Activated CD8-positive, alpha-beta memory T cell treated with anti-CD3 and anti-CD28 coated beads, Interleukin-2, amount 50 U/mL, for 4 hours (primary cell): ENCODE results near the gene PIGC.

Source experiments
- DNase-seq: peaks from one replicate; pipeline ENCODE4 v3.0.0-alpha.2; 2020

The PIGC gene

GRCh38 chr1:172427191-172427590, 16.7 kb downstream of the PIGC start:
- DNase-seq, result no peak

DNA sequence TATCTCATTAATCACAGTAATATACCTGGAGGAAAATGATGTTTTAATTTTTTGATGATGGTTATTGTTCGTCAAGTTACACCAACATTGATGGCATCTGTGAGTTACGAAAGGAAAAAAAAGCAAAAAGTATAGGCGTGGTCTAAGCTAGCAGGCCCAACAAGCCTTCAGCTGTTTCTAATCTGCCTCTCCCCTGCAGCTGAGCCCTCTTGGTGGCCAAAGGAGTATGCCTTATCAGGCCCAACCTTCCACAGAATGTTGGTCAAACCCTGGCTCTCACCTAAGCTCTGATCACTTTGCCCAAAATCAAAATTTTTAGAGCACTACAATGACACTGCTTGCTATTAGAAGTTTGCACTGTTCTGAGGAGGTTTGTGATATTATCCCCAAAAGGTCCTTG, 18.5 kb downstream of the PIGC start:
- no peak for DNase-seq

DNA sequence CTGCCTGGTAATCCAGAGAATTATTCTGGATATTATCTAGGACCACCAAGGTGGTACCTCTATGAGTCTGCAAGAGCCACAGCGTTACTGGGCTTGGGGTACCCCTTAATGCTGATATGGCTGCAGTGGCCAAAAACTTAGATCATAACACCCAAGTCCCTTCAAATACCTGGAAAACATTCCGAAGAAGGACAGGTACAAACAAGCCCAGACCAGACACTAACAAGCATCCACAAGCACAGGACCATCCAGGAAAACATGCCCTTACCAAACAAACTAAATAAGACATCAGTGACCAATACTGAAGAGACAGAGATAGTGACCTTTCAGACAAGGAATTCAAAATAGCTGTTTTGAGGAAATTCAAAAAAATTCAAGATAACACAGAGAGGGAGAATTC, 20.5 kb downstream of the PIGC start:
- DNase-seq, result no peak

DNA sequence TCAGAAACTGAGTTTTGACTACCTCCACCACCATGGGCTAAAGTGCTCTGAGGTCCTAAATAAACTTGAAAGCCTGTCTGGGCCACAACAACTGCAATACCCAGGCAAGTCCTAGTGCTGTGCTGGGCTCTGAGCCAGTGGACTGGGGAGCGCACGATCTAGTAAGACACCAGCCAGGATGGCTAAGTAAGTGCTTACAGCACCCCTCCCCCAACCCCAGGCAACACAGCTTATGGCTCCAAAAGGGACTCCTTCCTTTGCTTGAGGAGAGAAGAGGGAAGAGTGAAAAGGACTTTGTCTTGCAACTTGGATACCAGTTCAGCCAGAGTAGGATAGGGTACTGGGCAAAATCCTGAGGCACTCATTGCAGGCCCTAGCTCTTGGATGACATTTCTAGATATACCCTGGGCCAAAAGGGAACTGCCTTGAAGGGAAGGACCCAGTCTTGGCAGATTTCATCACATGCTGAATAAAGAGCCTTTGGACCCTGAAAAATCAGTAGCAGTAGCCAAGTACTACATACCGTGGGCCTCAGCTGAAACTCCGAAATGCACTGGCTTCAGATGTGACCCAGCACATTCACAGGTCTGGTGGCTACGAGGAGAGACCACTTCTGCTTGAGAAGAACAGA, 21.8 kb downstream of the PIGC start:
- no peak for DNase-seq

GRCh38 chr1:172420385-172420784, 23.5 kb downstream of the PIGC start, which contains the start of gene C1orf105:
Gene C1orf105, plus strand, starts transcription at chr1:172420685. Its CDS starts 201 bp downstream, at chr1:172420886.
- DNase-seq, result no peak

DNA sequence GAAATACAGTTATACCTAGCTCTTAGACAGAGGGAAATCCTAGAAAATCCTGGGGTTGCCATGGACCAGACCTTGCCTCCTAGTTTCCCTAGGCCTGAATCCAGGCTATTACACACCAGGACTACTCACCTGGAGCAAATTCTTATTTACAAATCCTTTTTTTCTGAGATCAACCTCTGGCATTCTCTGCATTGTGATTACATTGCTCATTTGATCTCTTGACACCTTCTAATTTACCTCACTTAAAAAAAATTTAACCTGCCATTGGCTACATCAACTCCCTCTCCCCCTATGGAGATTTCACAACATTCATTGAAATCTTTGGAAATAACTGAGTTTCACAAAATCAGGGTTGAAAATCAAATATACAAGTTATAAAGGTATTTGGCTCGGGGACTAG, 26.3 kb downstream of the PIGC start:
- DNase-seq, result no peak

DNA sequence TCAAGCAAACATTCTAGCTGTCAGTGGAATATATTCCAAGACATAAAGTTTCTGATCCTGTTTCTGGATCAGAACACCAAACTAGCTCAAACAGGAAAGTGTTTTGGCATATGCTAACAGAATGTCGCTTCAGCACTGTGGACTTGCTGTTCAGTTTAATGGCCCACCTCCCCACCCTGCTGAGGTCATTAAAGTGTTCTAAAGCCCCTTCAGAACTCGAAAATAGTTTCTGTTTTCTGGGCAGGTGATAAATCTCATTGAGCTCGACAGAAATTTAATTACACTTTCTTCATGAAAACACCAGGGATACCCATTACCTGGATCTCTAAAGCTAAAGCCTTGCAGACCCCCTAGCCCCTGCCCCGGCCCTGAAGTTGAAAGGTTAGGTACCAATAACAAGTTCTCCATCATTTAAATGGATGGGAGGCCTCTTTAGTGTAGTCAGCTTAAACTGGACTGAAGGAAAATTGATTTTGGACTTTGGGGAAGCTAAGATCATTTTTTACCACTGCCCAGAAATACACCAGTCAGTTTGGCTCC, 27.3 kb downstream of the PIGC start:
- DNase-seq, result no peak

DNA sequence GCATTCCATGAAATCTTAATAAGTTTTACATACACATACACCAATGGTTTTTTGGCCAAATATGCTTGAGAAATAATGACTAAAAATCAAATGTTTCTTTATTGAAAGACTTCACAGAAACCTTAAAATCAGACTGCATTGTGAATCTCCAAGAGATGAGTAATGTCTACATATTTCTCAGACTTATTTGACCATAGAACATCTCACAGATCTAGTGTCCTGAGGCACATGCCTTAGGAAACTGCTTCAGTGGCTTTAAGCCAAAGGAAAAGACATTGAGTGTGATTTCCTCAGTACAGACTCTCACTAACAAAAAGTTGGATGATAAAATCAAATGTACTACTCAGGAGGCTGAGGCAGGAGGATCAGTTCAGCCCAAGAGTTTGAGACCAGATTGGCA, 29.5 kb downstream of the PIGC start:
- no peak for DNase-seq

DNA sequence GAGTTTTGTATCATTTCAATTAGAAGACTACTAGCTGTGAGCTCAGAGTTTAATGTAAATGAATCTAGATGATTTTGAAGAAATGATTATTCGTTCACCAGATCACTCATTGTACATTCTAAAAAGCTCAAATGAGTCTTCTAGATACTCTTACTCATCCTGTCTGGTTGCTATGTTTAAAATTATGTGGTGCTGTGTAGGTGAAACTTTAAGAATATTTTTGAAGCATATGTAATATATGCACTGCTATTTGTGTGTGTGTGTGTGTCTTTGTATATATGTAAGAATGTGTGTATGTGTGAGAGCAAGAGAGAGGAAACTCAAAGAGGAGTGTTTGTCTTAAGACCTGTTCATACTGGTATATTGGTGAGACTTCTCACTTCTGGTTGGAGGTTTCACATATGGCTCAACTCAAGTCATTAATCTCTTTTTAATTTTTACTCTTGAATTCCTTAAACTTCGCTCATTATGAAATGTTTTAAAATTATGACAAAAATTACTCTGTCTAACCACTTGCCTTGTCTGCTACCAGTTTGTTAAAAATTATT, 32.0 kb downstream of the PIGC start:
- DNase-seq, result no peak

GRCh38 chr1:172410027-172410426, 33.8 kb downstream of the PIGC start:
- no peak for DNase-seq

DNA sequence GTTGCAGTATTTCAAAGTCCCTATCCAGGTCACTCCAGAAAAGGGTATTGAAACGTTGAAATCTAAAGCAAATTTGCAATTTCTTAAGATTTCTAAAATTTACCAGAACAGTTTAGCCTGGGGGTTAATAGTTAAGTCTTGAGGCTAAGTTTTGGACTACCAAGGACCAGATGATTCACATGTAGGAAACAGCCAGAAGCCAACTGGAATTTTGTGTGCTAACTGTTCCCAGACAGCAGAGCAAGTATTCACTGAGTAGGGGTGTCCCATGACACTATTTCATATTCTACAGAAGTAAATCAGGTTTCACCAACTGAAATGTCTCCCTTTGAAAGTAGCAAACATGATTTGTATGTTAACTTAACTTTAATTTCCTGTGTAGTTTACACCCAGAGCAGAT, 34.9 kb downstream of the PIGC start:
- no peak for DNase-seq

GRCh38 chr1:172406968-172407367, 36.9 kb downstream of the PIGC start:
- no peak for DNase-seq

GRCh38 chr1:172405912-172406311, 38.0 kb downstream of the PIGC start:
- DNase-seq, result no peak

DNA sequence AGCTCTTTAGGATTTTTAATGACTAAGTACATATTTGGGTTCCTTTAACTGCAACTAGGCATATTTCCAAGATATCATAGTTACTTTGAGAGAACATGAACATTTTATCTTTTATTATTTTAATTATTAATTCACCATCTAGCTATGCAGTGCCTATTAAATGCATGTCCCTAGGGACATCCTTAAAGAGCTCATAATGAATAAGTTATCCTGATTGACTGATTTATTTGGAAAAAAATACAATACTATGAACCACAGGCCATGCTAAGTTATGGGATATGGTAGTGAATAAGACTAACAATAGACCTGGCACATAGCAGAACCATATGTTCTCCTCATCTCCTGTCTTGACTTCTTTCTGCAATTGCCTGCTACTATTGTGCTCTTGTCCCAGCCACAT, 39.7 kb downstream of the PIGC start:
- DNase-seq, result no peak

DNA sequence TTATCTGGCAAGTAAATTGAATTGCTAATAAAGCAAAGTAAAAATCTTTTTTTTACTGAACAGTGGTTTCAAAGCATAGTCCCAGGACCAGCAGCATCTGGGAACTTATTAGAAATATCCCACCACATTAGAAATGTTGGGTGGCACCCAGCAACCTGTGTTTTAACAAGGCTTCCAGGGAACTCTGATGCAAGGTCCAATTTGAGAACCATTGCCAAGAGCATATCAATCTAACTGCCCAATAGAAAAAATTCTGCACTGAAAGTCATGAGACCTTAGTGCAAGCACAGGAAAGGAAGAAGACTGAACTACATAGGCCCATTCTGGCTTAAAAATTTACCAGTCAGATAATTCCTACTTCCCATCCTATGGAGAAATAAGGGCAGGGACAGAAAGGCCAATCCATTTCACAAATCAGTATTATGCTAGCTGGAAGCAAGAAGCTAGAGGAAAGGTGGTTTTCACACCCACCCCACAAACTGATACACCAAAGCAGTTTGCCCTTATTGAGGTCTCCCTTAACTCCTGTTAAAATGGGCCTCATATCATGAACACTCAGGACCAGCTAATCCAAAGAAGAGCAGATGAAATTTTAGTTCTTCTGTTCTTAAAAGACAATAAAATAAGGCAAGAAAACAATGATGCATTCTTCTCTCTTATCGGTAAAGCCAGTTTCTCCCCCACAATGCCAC, 40.8 kb downstream of the PIGC start:
- no peak for DNase-seq

GRCh38 chr1:172401892-172402291, 42.0 kb downstream of the PIGC start:
- DNase-seq, result no peak

GRCh38 chr1:172401477-172401876, 42.4 kb downstream of the PIGC start:
- no peak for DNase-seq

DNA sequence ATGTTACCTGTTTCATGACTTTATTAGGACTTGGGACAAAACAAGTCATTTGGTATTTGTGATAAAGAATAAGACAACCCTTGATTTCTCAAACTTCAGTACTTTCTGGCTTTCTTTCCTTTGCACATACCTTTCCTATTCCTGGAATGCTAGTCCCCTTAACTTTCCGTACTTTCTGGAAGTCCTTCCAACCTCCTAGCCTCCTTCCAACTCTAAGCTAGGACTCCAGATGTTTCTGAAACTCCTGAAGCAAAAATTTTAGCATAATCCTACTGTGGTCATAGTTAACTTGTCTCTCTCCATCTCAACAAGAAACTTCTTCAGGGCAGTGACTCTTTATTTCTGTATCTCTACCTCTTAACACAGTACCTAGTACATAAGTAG, 43.2 kb downstream of the PIGC start:
- no peak for DNase-seq

- DNase-seq, result no peak
Measured at GRCh38 chr1:172399756-172400721, 43.8 kb downstream of the PIGC start.

DNA sequence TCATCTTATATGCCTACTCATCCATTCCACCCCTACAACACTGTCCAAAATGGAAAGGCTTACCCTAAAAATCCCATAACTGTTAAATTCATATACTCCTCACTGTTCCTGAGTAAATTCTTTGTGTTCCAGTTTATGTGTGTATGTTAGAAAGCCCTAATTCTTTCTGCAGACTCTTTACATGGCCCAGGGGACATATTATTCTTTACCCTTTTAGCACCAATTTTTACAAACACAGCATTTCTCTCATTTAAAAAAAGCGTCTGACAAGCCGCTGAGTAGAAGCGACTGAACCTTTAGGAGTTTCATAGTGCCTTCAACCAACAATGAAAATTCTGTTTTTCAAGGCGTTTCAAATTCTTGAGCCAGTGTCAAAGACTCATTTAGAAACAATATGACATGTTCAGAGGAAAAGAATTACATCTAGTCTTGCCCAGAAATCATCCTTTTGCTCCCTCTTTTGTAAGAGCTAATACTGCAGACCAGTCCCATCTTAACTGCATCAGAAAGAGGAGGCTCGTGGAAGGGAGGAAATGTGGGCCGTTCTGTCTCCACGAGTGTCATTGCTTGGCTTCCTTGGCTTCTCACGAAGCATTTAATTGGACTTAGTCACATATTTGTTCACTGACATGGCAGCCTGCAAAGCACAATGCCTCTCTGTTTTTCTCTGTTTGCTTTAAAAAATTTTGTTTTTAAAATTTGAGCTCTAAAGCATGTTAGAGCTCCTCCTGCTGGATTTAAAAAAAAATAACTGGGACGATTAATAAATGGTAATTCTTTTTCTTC, 44.7 kb downstream of the PIGC start:
- DNase-seq, result no peak

GRCh38 chr1:172398193-172398592, 45.7 kb downstream of the PIGC start:
- no peak for DNase-seq

- no peak for DNase-seq
Measured at GRCh38 chr1:172397633-172398032, 46.2 kb downstream of the PIGC start.
